Measurements from ENCODE around the gene NT5M.
A peak's percentile ranks its signal among the peaks of the same experiment; 100 is the strongest.
"Not testable (repeated sequence)": the region's sequence is repeated elsewhere in the genome, so short reads cannot be mapped to it uniquely, and the experiment has no call there.

NT5M gene

DNA sequence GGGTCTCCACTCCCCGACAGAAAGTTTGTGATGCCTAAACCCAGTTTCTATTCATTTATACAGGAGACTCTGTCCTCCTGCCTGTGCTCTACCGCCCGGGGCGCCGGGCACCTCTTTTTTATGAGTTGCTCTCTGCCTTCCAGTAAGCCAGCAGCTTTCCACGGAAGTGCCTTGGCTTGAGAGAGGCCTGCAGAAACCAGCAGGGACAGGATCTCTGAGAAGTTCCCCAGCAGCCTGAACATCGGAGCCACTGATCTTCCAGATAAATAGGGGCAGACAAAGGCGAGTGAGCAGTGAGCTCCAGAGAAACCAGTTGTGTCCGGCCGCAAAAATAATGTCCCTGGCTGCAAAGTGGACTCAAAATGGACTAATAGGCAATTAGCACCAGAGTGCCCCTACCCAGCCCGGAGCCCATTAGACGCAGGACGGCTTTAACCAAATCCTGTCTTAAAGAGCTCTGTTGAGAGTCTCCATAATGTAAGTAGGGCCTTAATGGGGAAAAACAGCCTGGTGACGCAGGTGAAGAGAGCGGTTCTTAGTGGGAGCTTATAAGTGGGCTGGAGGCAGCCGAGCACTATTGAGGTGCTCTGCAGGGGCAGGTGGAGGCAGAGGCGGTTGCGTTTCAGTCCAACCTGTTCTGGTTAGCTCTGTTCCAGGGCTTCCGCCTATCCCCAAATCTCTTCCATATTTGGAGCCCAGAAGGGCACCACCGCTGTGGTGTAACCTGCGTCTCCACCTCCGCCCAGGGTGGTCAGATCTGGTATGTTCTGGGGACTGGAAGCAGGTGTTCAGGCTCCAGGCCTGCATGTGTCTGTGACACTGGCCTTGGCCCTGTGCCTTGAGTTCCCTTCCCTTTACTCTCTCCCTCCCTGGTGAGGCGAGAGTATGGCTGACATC lies 74.1 kb downstream of the NT5M start:
- DNase-seq = no peak

DNA sequence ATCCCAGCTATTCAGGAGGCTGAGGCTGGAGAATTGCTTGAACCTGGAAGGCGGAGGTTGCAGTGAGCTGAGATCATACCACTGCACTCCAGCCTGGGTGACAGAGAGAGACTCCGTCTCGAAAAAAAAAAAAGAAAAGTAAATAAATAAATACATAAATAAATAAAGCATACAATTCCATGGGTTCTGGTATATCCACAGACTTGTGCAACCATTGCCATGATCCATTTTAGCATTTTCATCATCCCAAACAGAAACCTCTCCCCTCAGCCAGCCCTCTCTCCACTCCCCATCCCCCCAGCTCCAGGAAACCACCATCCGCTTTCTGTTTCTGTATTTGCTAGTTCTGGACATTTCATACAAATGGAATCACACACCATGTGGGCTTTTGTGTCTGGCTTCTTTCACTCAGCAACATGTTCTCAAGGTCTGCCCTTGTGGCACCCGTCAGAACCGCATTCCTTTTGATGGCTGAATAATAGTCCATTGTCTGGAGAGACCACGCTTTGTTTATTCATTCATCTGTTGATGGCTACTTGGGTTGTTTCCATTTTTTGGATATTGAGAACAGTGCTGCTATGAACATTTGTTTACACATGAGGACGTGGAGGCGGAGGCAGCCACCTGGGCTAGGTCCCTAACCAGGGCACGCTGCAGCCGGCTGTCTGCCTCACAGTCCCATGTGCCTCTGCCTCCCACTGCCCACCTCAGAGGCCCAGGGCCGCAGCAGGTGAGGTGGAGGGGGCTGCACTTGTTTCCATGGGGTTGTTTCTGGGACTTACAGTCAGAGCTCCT lies 76.2 kb downstream of the NT5M start:
- DNase-seq = no peak

DNA sequence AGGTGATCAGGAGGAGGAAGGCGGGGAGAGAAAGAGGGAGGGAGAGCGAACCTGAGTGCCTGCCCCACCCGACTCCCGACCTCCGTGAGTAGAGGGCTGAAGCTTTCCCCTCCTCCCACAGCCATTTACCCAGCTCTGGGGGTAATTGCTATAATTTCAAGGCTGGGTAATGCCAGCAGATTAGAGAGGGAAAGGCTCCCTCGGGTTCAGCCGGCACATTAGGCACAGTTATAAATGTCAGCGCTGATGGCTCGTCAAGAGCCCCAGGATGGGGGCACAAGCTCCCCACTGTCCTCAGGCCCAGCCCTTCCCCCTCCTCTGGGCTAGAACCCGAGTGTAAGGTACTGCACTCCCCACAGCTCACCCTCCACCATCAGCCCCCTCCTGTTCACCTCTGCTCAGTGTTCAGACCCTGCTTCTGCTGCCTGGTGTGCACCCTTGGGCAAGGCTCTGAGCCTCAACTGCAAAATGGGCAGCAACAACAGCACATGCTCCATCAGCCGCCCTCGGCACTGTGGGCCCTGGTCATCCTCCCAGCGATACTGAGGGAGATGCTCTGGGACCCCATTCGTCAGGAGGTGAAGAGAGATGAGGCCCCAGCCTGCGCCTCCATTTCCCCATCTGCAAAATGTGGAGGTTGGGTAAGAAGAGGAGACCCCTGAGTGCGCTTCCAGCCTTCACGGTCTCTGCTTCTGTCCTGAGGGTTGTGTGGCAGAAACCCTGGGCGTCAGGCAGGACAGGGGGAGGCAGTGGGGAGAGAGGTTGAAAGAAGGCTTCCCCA lies 77.2 kb downstream of the NT5M start:
- DNase-seq = peak; percentile 83

DNA sequence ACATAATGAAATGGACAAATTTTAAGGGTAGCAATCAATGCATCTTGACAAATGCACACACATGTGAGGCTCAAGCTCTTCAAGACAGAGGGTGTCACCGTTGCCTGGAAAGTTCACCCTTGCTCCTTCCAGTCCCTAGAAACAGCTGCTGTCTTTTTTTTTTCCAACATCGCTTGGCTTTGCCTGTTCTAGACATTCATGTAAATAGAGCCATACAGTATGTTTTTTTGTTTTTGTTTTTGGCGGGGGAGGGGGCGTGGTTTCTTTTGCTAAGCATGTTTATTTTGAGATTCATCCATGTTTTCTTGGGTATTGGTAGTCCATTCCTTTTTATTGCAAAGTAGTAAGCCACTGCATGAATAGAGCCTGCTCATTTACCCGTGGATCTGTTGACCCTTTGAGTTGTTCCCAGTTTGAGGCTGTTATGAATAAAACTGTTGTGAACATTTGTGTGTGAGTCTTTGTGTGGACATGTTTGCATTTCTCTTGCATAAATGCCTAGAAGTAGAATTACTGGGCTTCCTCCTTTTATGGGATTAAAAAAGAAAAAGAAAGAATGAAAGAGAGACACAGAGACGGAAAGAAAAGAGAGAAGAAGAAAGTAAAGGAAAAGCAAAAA lies 78.4 kb downstream of the NT5M start:
- no peak for DNase-seq

DNA sequence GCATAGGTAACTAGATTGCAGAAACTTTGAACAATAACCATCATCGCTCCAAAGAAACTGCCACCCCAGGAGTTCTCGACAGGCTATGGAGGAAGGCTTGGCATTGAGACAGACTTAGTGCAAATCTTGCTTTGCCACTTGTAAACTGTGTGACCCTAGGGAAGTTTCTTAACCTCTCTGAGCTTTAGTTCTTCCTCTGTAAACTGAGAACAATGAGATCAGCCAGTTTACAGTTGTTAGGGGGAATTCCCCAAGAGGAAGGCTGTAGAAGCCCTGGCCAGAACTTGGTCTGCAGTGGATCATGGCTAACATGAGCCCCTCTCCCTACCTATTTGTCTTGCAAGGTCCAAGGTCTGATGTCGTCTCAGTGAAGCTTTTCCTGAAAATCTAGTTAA lies 78.9 kb downstream of the NT5M start:
- no peak for DNase-seq

DNA sequence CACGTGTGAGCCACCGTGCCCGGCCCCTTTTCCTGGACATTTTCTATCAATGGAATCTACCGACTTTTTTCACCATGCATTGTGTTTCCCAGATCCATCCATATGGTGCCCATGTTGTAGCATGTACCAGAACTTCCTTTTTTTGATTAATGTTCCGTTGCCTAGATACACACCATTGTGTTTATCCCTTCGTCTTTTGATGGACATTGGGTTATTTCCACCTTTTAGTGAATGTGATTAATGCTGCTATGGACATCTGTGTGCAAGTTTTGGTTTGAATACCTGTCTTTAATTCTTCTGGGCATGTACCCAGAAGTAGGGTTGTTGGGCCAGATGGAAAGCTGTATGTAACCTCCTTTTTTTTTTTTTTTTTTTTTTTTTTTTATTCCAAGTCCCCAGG lies 79.8 kb downstream of the NT5M start:
- DNase-seq = no peak

DNA sequence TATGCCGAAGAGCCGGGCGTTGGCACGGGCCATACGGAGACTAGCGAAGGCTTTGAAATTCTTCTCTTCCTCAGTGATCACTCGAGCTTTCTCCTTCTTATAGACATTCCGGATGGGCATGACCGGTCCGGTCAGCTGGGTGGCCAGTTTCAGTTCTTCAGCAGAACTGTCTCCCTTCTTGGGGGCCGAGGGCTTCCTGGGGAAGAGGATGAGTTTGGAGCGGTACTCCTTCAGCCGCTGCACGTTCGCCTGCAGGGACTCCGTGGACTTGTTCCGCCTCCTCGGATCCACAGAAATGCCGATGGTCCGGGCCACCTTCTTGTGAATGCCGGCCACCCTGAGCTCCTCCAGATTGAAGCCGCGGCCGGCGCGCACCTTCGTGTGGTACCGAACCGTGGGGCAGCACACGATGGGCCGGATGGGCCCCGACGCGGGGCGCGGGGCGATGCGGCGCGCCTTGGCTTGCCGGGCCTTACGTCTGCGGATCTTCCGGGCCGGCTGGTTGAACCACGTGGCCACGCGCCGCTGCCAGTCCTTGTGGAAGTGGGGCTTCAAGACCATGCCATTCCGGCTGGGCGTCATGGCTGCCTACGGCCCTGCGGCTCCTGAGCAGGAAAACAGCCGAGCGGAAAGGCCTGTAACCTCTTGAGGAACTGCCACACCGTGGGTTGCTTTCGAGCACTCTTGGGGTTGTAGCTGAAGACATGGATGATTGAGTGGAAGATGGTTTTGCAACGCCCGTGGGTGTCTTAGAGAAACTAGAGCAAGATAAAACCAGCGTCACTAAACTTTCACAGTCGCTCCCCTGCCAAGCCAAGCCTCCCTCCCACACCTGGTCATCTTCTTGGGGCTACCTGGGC lies 80.5 kb downstream of the NT5M start:
- DNase-seq = not testable (repeated sequence)

DNA sequence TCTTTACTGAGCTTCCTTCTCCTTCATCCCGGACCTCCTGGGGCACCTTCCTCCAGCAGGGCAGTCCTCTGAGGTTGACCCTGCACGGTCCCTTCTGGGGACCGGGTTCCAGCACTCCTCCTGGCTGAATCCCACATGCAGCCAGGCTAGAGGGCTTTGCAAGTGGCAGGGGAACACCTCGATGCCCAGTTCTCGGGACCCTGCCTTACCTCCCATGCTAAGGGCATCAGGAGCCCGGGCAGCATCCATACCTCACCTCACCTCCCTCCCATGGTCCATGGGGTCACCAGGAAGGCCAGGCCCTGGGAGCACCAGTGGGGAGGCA lies 81.1 kb downstream of the NT5M start:
- no peak for DNase-seq

DNA sequence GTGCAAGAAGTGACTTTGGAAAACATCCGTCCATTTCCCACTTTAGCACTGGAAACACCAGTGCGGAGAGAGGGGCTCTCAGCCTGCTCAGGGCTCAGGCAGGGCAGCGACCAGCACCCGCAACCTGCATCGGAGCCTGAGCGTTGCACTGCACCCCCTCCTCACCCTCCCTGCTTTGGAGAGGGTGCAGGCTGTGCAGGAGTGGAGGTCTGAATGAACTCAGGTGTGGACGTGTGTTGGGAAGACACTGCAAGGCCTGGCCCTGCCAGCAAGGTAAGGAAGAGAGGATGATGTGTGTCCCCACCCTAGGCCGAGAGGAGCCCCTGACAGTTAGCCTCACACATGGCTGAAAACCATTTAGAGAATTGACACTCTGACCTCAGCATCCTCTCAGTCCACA lies 81.8 kb downstream of the NT5M start:
- DNase-seq = no peak

DNA sequence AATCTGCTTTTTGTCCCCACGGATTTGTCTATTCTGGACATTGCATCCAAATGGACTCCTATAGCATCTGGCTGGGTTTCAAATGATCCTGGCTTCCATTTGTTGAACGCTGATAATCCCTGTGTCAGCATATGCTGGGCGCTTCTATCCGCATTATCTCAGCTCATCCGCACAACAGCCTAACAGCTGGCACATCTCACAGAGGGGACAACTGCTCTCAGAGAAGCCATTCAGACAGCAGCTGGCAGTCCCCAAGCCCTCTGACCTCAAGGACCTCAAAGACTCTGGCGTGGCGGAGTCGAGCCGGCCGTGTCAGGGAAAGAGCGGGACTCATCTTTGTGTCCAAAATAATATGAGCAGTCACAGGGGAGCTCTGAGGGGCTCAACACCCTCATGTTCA lies 82.3 kb downstream of the NT5M start:
- no peak for DNase-seq

DNA sequence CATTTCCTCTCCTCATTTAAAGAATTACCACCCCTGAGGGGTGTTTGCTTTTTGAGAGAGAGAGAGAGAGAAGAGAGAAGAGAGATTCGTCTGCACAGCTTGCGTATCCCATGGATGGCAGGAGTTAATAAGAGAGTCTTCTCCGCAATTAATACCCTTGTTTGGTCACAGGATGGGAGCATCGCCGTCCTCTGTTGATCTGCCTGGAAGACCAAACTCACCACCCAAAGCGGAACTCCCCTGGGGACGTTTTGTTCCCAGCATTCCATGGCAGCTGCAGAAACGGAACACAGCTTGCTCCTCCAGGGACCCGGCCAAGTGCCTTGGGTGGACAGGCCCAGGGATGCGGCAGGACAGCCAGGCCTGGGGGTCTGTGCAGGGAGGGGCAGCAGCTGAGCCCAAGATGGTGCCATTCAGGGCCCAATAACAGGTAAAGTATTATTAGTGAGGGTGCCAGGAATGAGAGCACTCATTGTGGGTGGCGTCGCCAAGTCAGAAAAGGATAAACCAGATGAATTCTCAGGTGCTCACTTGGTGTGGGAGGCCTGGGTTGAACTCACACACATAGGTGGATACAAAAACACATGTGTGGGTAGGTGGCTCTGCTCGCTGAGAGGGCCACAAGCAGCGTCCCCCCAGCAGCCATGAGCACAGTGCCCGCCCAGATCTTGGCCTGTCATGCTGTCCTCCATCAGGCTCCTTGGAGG lies 83.1 kb downstream of the NT5M start:
- no peak for DNase-seq

DNA sequence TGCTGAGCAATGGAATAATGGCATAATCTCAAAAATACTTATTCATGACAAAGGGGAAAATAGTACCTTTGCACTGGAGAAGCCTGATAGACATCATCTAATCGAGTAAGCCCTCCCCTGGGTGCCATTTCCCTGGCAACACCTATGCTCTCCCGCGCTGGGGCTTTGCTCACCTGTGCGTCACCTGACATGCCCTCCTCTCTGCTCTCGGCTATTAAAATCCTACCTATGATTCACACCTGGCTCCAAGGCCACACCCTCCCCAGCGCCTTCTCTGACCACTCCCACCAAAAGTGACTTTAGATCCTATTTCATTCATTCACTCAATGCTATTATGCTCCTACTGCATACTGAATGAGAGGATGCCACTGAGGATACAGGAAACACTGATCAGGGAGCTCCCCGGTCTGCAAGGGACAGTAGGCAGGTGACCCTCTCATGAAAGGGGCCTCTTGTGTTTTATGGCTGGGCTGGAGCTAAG lies 83.9 kb downstream of the NT5M start:
- no peak for DNase-seq

DNA sequence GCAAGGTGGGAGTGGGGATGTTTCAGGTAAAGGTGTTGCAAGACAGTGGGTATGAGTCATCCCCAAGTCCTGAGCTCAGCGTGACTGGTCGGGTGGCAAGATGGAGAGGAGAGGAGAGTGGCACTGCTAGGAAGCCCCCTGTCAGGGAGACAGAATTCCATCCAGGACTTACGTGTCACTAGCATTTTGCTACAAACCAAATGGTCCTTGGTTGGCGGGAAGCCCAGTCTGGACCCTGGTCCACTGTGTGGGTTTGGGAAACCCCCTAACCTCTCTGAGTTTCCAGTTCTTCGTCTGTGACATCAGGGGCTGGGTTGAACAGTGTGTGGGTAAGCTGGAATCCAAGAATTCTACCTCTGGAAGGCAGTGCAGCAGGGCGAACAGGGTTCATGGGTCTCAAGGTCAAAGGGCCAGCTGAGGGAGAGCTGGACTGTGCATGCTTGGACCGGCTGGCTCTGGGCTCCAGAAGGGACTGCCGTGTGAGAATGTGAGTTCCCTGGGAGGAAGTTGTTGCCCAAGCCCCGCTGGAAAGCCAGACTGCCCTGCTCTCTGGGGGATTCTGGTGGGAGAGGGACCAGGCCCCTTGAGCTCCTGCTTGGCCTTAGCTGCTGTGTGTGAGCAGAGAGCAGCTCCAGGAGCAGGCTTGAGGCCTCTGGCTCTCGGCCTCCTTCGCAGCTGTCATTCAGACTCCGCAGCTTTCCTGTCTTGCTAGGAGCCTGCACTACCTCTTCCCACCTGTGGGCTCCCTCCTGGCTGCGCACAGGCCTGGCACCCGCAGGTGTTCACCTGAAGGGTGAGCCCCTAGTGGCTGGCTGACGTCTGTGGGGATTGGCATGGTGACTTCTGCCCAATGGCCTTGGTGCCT lies 84.6 kb downstream of the NT5M start:
- no peak for DNase-seq

DNA sequence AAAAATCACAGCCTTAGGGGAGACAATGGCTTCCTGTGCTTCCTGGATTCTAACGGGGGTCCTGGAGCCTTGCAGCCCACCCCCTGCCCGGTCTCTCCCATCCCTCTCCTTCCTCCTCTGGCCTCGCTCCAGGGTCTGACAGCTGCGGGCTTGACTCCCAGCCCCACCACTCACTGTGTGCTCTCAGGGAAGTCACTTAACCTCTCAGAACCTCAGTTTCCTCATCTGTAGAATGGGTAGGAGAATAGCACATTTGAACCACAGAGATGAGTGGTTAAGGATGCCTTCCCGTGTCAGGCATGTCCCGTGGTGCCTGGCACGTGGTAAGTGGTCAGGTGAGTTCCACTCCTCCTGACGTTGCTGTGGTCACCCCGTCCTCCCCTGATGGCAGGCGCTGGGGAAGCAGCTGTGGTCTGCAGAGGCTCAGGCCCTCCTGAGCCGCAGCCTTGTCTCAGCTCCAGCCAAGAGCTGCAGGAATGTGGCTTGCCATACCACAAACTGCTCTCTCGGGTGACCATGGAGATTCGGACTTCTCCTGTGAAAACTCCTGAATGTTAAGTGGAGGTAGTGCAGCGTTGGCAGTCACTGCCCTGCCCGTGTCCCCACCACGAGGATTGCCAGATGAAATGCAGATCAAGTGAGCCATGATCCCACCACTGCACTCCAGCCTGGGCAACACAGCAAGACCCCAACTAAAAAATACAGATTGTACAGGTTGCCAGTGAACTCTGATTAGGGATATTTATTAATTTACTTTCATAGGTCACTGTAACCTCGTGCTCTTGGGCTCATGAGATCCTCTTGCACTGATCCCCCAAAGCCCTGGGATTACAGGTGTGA lies 85.7 kb downstream of the NT5M start:
- no peak for DNase-seq

DNA sequence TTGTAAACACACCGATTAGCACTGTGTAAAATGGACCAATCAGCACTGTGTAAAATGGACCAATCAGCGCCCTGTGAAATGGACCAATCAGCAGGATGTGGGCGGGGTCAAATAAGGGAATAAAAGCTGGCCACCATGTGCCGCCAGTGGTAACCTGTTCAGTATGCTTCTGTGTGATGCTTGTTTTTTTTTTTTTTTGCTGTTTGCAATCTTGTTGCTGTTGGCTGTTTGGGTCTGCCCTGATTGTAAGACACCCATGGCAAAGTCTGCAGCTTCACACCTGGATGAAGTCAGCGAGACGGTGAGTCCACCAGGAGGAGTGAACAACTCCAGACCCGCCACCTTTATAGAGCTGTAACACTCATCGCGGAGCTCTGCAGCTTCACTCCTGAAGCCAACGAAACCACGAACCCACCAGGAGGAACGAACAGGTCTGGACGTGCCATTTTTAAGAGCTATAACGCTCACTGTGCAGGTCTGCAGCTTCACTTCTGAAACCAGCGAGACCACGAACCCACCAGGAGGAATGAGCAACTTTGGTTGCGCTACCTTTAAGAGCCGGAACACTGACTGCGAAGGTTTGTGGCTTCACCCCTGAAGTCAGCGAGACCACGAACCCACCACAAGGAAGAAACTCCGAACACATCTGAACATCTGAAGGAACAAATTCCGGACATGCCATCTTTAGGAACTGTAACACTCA lies 88.6 kb downstream of the NT5M start:
- no peak for DNase-seq

DNA sequence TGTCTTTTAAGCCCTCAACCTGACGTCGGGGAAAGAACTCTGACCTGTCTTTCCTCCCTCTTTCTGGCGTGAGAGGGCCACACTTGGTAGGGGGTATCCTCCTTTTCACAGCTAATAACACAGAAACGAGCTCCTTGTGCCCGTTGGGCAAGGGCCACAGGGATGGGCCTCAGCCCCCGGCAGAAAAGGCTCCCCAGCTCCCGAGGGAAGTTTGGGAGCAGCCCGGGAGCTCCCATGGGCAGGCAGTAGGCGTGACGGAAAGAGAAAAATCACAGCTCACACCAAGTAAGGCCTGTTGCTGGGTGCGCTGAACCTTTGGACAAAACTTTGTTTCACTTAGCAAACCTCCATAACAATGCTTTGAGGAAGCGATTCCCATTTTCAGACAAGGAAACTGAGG lies 90.8 kb downstream of the NT5M start:
- DNase-seq = no peak

DNA sequence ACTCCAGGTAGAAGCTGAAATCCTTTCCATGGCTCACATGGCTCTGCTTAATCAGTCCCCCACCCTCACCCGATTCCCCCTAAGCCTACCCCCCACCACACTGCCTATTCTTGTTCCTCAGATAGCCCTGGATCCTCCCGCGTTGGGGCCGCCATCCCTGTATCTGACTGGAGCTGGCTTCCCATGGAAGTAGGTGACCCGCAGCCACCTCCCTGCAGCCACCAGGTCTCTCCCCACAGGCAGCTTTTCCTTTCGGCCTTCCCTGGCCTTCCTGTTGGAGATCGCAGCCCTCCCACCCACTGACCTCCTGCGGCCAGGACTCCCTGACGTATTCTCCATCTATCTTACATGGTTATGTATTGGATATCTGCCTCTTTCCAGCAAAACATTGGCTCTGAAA lies 91.3 kb downstream of the NT5M start:
- DNase-seq = no peak

DNA sequence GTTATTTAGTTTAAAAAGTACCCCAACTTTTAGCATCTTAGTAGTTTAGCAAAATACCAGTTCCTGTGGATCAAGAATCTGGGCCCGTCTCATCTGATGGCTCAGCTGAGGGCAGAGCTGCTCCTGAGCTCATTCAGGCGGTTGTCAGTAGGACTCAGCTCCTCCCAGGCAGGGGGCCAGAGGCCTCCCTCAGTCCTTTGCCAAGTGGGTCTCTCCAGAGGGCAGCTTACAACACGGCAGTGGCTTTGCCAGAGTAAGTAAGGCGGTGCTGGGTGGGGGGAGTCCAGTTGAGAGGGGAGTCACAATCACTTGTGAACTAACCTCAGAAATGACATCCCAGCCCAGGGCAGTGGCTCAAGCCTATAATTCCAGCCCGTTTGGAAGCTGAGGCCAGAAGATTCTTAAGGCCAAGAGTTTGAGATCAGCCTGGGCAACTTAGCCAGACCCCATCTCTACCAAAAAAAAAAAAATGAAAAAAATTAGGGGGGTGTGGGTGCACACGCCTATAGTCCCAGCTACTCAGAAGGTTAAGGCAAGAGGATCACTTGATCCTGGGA lies 92.2 kb downstream of the NT5M start:
- DNase-seq = no peak
